GM12801 (cell line): ENCODE data around the gene MMD.

Source experiments
- CTCF ChIP-seq: IDR thresholded peaks from one replicate; pipeline ENCODE4 v1.5.1; 2011; ENCODE audit warnings: control low read depth; ENCODE audit not compliant: insufficient read length; ENCODE audit errors: extremely low read depth

Gene MMD

GRCh38 chr17:55414983-55415382 is 6.7 kb downstream of the MMD start:
- no peak for TF ChIP-seq CTCF

- no peak for TF ChIP-seq CTCF
Measured at GRCh38 chr17:55413825-55414489, 7.7 kb downstream of the MMD start.

GRCh38 chr17:55411463-55411855 is 10.2 kb downstream of the MMD start:
- TF ChIP-seq CTCF: no peak

- no peak for TF ChIP-seq CTCF
Measured at GRCh38 chr17:55410722-55411462, 10.7 kb downstream of the MMD start.

GRCh38 chr17:55409030-55409800 is 12.4 kb downstream of the MMD start:
- TF ChIP-seq CTCF: no peak

GRCh38 chr17:55407641-55408566 is 13.7 kb downstream of the MMD start:
- TF ChIP-seq CTCF: no peak
